Pons (tissue), 1 donor: ENCODE measurements around the gene LGALS16.
"Not testable (repeated sequence)": the region's sequence is repeated elsewhere in the genome, so short reads cannot be mapped to it uniquely, and the experiment has no call there.

ENCODE experiments used
- DNase-seq: peaks from one replicate; pipeline ENCODE4 v3.0.0-alpha.2; 2016; ENCODE audit warnings: low spot score

LGALS16 gene, protein sequence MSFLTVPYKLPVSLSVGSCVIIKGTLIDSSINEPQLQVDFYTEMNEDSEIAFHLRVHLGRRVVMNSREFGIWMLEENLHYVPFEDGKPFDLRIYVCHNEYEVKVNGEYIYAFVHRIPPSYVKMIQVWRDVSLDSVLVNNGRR

DNA sequence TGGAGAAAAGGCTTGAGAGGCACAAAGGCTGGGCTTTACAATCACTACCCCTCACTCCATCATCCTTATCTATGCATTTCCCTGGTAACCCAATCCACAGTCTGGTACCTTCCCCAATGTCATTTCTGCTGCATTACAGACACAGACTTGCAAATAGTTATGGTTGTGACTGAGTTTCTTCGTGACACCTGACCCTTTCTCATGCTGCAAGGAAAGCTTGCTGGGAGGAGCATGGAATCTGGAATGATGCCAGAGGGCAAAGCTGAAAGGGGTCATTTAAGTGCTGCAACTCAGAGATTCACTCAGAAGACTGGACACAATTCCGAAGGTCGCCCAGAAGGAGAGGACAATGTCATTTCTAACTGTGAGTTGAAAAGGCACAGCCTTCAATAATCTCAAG lies at the start of gene LGALS16:
TSS of gene LGALS16 (plus strand) at position 301 of the 400 bp plus-strand sequence. CDS start at position 350, 49 bp downstream.
- DNase-seq: no peak

DNA sequence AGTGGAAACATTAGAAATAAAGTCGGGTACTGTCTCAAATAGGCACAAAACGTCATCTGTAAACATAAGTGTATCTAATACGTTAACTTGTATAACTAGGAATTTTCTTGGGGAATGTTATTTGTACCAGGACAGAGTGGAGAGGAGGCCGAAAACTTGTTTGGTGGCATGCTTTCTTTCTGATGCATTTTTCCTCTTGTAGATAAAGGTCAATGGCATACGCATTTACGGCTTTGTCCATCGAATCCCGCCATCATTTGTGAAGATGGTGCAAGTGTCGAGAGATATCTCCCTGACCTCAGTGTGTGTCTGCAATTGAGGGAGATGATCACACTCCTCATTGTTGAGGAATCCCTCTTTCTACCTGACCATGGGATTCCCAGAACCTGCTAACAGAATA lies 48.7 kb upstream of the LGALS16 start:
- no peak for DNase-seq

DNA sequence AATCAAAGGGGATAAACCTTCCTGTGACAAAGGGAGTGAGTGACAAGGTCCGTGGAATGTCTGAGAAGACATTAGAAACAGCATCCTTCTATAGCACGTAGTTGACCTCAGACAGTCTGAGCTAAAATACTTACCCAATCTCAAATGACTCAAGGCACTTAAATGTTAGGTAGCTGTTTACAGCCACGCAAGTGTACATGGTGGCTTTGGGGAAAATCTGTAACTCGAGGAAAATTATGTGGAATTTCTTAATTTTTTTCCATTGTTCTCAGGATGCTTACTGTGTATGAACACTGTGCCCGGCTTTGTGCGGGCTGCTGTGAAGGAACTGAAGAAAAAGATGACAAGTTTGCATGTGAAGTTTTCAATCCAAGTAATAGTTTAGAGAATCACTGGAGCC lies 48.2 kb upstream of the LGALS16 start:
- no peak for DNase-seq

- no peak for DNase-seq
Measured at GRCh38 chr19:39613597-39613996, 42.1 kb upstream of the LGALS16 start.

- no peak for DNase-seq
Measured at GRCh38 chr19:39617745-39618144, 38.0 kb upstream of the LGALS16 start.

DNA sequence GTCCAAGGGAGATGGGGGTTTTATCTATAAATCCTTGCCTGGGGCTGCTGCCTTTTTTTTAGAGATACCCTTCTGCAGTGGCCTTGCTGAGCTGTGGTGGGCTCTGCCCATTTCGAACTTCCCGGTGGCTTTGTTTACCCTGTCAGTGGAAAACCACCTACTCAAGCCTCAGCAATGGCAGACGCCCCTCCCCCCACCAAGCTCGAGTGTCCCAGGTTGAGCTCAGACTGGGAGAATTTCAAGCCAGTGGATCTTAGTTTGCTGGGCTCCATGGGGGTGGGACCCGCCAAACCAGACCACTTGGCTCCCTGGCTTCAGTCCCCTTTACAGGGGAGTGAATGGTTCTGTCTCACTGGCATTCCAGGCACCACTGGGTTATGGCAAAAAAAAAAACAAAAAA lies 31.8 kb upstream of the LGALS16 start:
- DNase-seq: no peak

DNA sequence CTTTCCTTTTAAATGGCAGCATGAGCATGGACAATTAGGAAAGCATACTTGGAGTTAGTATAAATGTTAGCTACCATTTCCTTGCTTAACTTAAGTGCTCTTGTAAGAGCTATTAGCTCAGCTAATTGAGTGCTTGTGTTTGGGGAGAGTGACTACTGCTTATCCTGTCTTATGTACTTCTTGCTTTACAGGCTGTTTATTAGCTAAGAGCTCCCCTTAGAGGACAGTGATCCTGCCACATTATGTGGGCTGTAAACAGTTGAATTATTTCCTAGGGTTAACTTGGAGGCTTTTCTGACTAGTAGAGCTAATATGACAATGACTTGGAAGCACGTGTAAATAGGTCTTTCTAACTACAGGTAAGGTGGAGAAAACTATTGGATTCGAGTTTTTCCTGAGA lies 28.1 kb upstream of the LGALS16 start:
- DNase-seq: not testable (repeated sequence)

DNA sequence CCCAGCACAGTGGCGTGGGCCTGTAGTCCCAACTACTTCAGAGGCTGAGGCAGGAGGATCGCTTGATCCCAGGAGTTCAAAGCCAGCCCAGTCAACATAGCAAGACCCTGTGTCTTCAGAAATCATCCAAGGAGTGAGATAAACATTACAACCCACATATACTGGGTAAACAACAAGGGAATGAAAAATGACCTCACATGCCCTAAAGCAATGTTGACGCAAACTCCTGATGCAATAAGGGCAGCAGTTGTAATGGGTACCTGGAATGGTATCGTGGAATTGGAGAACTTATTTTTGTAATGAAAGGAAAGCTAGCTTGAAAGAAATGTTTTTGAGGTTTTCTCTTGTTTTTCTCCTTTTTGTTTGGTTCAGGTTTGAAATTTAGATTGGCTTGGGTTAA lies 24.5 kb upstream of the LGALS16 start:
- DNase-seq: no peak

- no peak for DNase-seq
Measured at GRCh38 chr19:39631626-39632025, 24.1 kb upstream of the LGALS16 start.

DNA sequence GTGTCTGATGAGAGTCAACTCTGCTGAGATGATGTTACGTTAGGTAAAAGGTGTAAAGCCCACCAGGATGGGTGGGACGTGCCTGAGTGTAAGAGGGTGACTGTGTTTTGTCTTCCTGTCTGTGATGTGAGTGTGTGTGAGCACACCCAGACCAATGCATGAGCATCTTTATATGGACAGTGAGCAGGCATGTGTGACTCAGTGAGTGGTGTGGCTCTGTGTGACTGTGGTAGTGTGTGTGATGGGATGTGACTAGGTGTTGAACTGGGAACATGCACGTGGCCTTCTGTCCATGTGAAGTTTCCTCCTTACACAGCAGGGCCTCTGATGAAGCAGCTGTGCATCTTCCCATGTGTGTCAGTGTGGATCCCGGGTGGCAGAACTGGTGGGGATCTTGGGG lies 17.8 kb upstream of the LGALS16 start:
- DNase-seq: no peak

DNA sequence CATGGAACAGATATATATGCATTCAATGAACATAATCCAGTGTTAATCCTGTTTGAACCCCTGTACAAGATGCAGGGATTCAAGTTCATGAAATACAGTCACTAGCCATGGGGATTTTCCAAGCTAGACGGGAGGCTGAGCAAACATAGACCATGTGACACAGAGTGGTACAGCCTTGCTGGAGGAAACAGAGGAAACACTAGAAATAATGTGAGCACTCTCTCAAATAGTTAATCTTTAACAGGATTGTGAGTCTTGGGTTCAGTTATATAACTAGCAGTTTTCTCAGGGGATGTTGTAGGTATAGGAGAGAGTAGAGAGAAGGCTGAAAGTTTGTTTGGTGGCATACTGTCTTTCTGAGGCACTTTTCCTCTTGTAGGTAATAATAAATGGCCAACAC lies 13.9 kb upstream of the LGALS16 start:
- DNase-seq: no peak

DNA sequence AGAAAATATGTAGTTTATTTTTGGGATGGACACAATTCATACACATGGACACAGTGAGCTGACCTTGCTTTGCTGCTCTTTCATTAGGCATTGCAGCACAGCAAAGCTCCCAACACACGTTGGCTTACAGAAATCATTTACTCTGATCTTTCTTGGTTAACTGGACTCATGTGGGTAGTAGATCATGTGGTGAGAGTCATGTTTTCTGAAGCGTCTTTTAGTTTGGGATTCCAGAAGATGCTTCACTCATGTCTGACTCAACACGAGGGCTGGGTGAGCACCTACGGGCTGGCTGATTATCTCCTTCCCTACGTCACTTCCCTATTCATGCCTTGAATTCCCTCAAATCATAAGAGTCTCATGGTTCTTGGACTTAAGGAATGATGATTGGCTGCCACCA lies 12.1 kb upstream of the LGALS16 start:
- DNase-seq: no peak

- no peak for DNase-seq
Measured at GRCh38 chr19:39645800-39646411, 9.8 kb upstream of the LGALS16 start.

DNA sequence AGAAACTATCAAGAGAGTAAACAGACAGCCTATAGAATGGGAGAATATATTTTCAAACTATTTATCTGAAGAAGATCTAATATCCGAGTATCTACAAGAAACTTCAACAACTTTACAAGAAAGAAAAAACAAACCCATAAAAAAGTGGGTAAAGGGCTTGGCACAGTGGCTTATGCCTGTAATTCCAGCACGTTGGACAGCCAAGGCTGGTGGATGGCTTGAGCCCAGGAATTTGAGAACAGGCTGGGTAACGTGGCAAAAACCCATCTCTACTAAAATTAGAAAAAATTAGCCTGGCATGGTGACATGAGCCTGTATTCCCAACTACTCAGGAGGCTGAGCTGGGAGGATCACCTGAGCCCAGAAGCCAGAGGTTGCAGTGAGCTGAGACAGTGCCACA lies 7.8 kb upstream of the LGALS16 start:
- no peak for DNase-seq

DNA sequence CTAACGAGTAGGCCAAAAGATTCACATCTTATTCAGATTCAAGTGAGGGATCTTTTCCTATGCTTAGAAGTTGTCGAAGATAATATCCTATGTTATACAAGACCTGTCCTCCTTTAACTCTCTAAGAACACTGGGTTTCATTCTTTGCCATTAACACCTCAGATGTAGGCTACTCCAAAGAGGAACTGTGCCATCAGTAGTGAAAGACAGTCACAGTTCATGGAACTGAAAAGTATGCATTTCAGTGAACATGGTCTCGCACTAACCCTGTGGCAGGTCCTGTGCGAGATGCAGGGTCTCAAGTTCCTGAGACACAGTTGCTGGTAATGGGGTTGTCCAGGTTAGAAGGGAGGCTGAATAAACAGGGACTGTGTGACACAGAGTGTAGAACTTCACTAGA lies 4.1 kb downstream of the LGALS16 start:
- no peak for DNase-seq

DNA sequence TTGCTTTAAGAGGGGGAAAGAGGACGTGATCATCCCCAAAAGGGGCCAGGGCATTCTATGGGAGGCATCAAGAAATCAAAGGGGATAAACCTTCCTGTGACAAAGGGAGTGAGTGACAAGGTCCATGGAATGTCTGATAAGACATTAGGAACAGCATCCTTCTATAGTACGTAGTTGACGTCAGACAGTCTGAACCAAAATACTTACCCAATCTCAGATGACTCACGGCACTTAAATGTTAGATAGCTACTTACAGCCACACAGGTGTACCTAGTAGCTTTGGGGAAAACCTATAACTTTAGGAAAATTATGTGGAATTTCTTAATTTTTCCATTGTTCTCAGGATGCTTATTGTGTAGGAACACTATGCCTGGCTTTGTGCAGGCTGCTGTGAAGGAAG lies 4.9 kb downstream of the LGALS16 start:
- no peak for DNase-seq

DNA sequence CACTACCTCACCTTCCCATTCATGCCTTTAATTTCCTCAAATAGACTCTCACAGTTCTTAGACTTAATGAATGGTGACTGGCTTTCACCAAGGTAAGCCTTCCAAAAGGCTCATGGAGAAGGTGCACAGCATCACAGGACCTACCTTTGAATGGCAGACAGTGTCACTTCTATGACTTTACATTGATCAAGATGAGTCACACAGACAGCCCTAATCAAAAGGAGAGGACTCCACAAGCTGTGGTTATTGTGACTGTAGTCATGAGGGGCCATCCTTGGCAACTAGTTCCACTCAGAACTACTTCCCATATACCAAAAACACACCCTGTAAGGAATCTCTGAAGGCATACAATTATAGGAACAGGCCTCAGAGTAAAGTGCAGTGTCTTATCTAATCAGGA lies 5.9 kb downstream of the LGALS16 start:
- DNase-seq: no peak

DNA sequence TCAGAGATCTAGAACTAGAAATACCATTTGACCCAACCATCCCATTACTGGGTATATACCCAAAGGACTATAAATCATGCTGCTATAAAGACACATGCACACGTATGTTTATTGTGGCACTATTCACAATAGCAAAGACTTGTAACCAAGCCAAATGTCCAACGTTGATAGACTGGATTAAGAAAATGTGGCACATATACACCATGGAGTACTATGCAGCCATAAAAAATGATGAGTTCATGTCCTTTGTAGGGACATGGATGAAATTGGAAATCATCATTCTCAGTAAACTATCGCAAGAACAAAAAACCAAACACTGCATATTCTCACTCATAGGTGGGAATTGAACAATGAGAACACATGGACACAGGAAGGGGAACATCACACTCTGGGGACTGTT lies 14.1 kb downstream of the LGALS16 start:
- DNase-seq: not testable (repeated sequence)

- no peak for DNase-seq
Measured at GRCh38 chr19:39670998-39671397, 15.3 kb downstream of the LGALS16 start.

DNA sequence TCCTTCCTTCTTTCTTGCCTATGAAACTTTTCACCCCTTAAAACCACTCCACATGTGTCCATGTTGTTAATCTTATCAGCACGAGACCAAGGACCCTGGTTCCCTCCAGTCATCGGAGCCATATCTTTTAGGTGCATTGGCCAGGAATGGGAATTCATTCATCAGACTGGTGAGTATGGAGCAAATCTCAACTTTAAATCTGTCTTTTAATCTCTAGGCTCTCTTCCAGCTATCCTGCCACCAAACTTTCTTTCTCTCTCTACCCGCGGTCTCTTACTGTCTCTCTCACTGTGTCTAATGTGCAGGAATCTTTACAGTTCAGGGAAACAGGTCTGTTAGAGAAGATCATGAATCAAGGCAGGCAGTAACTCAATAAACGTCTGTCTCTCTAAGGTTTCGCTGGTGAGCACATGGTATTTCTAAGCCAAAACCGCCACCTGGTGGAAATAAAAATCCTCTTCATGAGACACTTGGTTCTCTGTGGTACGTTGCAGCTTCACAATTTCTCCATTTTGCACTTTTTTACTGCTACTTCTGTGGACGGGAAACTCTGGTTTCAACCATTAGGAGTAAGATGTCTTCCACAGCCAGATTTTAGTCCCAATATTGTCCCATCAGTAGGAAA lies 16.1 kb downstream of the LGALS16 start:
- DNase-seq: peak; percentile 85

DNA sequence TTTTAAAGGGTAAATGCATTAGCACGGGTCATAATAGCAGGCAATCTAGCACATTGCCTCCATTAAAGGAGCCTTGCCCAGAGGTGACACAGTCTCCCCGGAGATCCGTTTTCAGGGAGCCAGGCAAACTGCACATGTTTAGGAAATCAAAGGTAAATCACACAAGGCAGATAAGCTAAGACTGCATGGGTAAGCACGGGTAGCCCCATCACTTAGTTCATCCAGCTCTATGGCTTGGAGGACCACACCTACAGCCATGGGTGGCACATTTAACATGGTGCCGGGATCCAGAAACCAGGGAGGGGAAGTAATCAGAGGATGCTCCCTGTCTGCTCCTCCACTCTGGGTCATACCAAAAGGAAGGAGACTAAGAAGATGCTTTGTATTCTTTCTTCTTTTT lies 16.8 kb downstream of the LGALS16 start:
- no peak for DNase-seq

DNA sequence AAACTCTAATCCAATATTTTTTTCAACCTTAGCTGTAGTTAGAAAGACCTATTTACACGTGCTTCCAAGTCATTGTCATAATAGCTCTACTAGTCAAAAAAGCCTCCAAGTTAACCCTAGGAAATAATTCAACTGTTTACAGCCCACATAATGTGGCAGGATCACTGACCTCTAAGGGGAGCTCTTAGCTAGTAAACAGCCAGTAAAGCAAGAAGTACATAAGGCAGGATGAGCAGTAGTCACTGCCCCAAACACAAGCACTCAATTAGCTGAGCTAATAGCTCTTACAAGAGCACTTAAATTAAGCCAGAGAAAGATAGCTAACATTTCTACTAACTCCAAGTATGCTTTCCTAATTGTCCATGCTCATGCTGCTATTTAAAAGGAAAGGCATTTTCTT lies 18.1 kb downstream of the LGALS16 start:
- not testable (repeated sequence) for DNase-seq

GRCh38 chr19:39676004-39676403 lies 20.3 kb downstream of the LGALS16 start:
- DNase-seq: no peak
